OCI-LY3 (cell line): ENCODE measurements around the gene OSMR.

Source experiments
- H2AFZ ChIP-seq: fragments of 200-600, 300-600 bp; shearing (Covaris generic); 2 replicates; pipeline ENCODE4 v1.6.0; 2014; ENCODE audit warnings: antibody characterized with exemption, low read depth, low read length
- H3K27ac ChIP-seq: fragments of 200-600, 300-600 bp; sonication (generic); 2 replicates; pipeline ENCODE4 v1.5.1; 2014; ENCODE audit warnings: mild to moderate bottlenecking, low read length, moderate library complexity, mixed read lengths
- H3K27me3 ChIP-seq: fragments of 200-600, 300-600 bp; sonication (generic); 2 replicates; pipeline ENCODE4 v1.6.1; 2014; ENCODE audit warnings: low read depth, low read length, mixed read lengths
- H3K36me3 ChIP-seq: fragments of 200-600, 300-600 bp; sonication (generic); replicated peaks from 2 replicates; pipeline ENCODE3; 2014; ENCODE audit warnings: low read depth, low read length, mixed read lengths
- H3K4me1 ChIP-seq: fragments of 300-600, 200-600 bp; sonication (generic); 2 replicates; pipeline ENCODE4 v1.6.1; 2014; ENCODE audit warnings: low read length, mixed read lengths
- H3K4me2 ChIP-seq: fragments of 200-600, 300-600 bp; sonication (generic); 2 replicates; pipeline ENCODE4 v1.6.1; 2014; ENCODE audit warnings: low read length, mixed read lengths
- H3K4me3 ChIP-seq: fragments of 300-600, 200-600 bp; sonication (generic); 2 replicates; pipeline ENCODE4 v1.5.1; 2014; ENCODE audit warnings: antibody characterized with exemption, mild to moderate bottlenecking, low read length, moderate library complexity
- H3K79me2 ChIP-seq: fragments of 300-600, 200-600 bp; shearing (Covaris generic); 2 replicates; pipeline ENCODE4 v1.6.1; 2014; ENCODE audit warnings: mild to moderate bottlenecking, low read length, mixed read lengths
- H3K9ac ChIP-seq: fragments of 300-600, 200-600 bp; shearing (Covaris generic); 2 replicates; pipeline ENCODE4 v1.6.0; 2014; ENCODE audit warnings: mild to moderate bottlenecking, low read length, moderate library complexity
- H3K9me3 ChIP-seq: fragments of 200-600, 300-600 bp; shearing (Covaris generic); 2 replicates; pipeline ENCODE4 v1.6.1; 2014; ENCODE audit warnings: low read length, mixed read lengths; ENCODE audit not compliant: insufficient read depth
- H4K20me1 ChIP-seq: fragments of 200-600, 300-600 bp; sonication (generic); 2 replicates; pipeline ENCODE4 v1.6.1; 2016; ENCODE audit warnings: low read length, mixed read lengths; ENCODE audit not compliant: insufficient read depth
- EZH2phosphoT487 ChIP-seq: fragments of 200-600 bp; shearing (Covaris generic); IDR thresholded peaks from 2 replicates; pipeline ENCODE4 v1.6.1; 2018; ENCODE audit warnings: antibody characterized with exemption, mixed run types, low read depth
- TF ChIP-seq, protein P1 (sequence below): fragments of 200-600, 300-600 bp; sonication (generic); IDR thresholded peaks from 2 replicates; pipeline ENCODE4 v1.5.1; 2014; ENCODE audit warnings: antibody characterized with exemption, low read length, low read depth

The OSMR gene

DNA sequence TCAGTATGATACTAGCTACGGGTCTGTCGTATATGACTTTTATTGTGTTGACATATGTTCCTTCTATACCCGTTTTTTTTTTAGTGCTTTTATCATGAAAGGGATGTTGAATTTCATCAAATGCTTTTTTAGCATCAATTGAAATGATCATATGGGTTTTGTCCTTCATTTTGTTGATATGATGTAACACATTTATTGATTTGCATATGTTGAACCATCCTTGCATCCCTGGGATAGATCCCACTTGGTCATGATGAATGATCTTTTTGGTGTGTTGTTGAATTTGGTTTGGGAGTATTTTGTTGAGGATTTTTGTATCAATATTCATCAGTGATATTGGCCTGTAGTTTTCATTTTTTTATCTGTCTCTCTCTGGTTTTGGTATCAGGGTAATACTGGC lies 50.9 kb downstream of the OSMR start:
- TF ChIP-seq, protein P1, sequence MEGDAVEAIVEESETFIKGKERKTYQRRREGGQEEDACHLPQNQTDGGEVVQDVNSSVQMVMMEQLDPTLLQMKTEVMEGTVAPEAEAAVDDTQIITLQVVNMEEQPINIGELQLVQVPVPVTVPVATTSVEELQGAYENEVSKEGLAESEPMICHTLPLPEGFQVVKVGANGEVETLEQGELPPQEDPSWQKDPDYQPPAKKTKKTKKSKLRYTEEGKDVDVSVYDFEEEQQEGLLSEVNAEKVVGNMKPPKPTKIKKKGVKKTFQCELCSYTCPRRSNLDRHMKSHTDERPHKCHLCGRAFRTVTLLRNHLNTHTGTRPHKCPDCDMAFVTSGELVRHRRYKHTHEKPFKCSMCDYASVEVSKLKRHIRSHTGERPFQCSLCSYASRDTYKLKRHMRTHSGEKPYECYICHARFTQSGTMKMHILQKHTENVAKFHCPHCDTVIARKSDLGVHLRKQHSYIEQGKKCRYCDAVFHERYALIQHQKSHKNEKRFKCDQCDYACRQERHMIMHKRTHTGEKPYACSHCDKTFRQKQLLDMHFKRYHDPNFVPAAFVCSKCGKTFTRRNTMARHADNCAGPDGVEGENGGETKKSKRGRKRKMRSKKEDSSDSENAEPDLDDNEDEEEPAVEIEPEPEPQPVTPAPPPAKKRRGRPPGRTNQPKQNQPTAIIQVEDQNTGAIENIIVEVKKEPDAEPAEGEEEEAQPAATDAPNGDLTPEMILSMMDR = no peak
- no peak for TF ChIP-seq EZH2phosphoT487
- no peak overlapping the region for H2AFZ ChIP-seq
- no peaks in the 10 kb centered on the region for H3K27me3 ChIP-seq
- H3K79me2 ChIP-seq = no peaks in the 10 kb centered on the region
- H4K20me1 ChIP-seq = no peaks in the 10 kb centered on the region
- H3K27ac ChIP-seq = no peak overlapping the region
- no peaks in the 10 kb centered on the region for H3K4me1 ChIP-seq
- no peak overlapping the region for H3K4me2 ChIP-seq
- no peaks in the 10 kb centered on the region for H3K9me3 ChIP-seq
- H3K36me3 ChIP-seq = no peaks in the 10 kb centered on the region
- no peak overlapping the region for H3K4me3 ChIP-seq
- H3K9ac ChIP-seq = no peak overlapping the region

DNA sequence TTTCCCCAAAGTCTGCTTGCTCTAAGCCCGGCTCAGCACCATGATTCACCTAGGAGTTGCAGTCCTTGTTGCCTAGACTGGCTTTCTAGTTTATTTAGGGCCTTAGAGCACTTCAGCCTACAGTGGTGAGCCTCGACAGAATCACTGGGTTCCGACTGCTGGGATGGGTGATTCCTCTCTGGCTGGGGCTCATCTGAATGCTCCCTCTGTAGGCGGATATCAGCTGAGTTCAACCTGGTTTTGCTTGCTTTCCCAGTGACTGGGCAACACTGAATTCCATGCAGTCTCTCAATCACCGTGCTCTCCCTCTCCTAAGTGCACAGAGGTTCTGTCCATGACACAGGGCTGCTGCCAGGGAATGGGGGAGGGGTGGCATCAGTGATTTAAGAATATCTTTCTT lies 54.1 kb downstream of the OSMR start:
- TF ChIP-seq, protein P1 = no peak
- no peak for TF ChIP-seq EZH2phosphoT487
- Histone ChIP-seq H3K9ac (no peak overlapping the region), H4K20me1 (no peaks in the 10 kb centered on the region), H3K36me3 (no peaks in the 10 kb centered on the region), H3K4me3 (no peak overlapping the region), H2AFZ (no peak overlapping the region), H3K9me3 (no peaks in the 10 kb centered on the region), H3K79me2 (no peaks in the 10 kb centered on the region), H3K4me1 (no peaks in the 10 kb centered on the region), H3K4me2 (no peak overlapping the region), H3K27me3 (no peaks in the 10 kb centered on the region), H3K27ac (no peak overlapping the region)

- TF ChIP-seq EZH2phosphoT487 = no peak
- TF ChIP-seq, protein P1 = no peak
- H3K9me3 ChIP-seq = no peaks in the 10 kb centered on the region
- no peaks in the 10 kb centered on the region for H3K79me2 ChIP-seq
- H3K36me3 ChIP-seq = no peaks in the 10 kb centered on the region
- no peaks in the 10 kb centered on the region for H4K20me1 ChIP-seq
- no peaks in the 10 kb centered on the region for H3K4me1 ChIP-seq
- H3K4me2 ChIP-seq = no peak overlapping the region
- no peak overlapping the region for H3K4me3 ChIP-seq
- no peak overlapping the region for H3K27ac ChIP-seq
- no peak overlapping the region for H3K9ac ChIP-seq
- H2AFZ ChIP-seq = no peak overlapping the region
- H3K27me3 ChIP-seq = no peaks in the 10 kb centered on the region
Observed at GRCh38 chr5:38905516-38905915, 59.7 kb downstream of the OSMR start.

DNA sequence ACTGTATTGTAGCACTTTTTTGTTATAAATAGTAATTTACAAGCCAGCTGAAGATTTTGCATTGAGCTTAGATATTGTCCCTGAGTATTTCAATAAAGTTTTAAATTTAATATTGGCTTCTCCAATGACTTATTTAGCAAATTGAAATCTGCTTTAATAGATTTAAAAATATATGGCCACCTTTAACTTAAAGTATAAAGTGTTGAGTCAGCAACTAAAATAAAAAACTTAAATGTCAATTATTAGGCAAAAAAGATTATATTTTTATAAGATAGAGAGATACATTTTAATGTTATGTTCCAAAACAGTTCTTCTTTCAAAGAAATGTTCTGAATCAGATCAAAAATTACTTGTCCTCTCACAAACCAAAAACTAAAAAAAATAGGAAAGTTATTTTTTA lies 60.7 kb downstream of the OSMR start:
- Histone ChIP-seq H3K79me2 (no peaks in the 10 kb centered on the region), H3K9ac (no peak overlapping the region), H3K4me3 (no peak overlapping the region), H3K4me1 (no peaks in the 10 kb centered on the region), H3K27me3 (no peaks in the 10 kb centered on the region), H3K36me3 (no peaks in the 10 kb centered on the region), H4K20me1 (no peaks in the 10 kb centered on the region), H3K4me2 (no peak overlapping the region), H3K9me3 (no peaks in the 10 kb centered on the region), H2AFZ (no peak overlapping the region), H3K27ac (no peak overlapping the region)
- TF ChIP-seq EZH2phosphoT487 = no peak
- TF ChIP-seq, protein P1 = no peak
